Lung (tissue), 12 donors: ENCODE results near the gene SLC7A8. TPM values are rescaled to one million over a fixed set of nuclear protein-coding genes. Genes with fewer than 3 reads are reported as not detected.

Experiments used
- ATAC-seq: fragments of 200-7000 bp; cut with Tn5 transposase; one replicate; pipeline ENCODE4 v1.9.1; 2020; ENCODE audit warnings: moderate number of reproducible peaks; ENCODE audit not compliant: insufficient read depth, low FRiP score
- DNase-seq, 3 donors: peaks; one replicate each; pipeline ENCODE4 v3.0.0-alpha.2; 2013 to 2017
- H3K27ac ChIP-seq, 2 donors: one replicate each; pipeline ENCODE4 v1.5.1; 2013; ENCODE audit warnings: mild to moderate bottlenecking in 2 of 2, moderate library complexity in 2 of 2, control low read depth in 1 of 2, inconsistent platforms in 1 of 2, low read depth in 1 of 2, low read length in 1 of 2
- H3K27me3 ChIP-seq, 3 donors: one replicate each; pipeline ENCODE4 v1.5.1; 2013; ENCODE audit warnings: low read length in 2 of 3; ENCODE audit not compliant: control insufficient read depth in 3 of 3, insufficient read depth in 3 of 3
- H3K36me3 ChIP-seq, 4 donors: one replicate each; pipeline ENCODE4 v1.5.1; 2013; ENCODE audit warnings: low read length in 4 of 4, mild to moderate bottlenecking in 1 of 4, moderate library complexity in 1 of 4; ENCODE audit not compliant: control insufficient read depth in 4 of 4, insufficient read depth in 4 of 4
- H3K4me1 ChIP-seq, 5 donors: one replicate each; pipeline ENCODE4 v1.5.1; 2013; ENCODE audit warnings: low read length in 5 of 5, mild to moderate bottlenecking in 2 of 5, moderate library complexity in 1 of 5; ENCODE audit not compliant: control insufficient read depth in 5 of 5, insufficient read depth in 5 of 5
- H3K4me3 ChIP-seq: one replicate; pipeline ENCODE4 v1.5.1; 2013; ENCODE audit warnings: mild to moderate bottlenecking, control low read depth, moderate library complexity
- H3K9ac ChIP-seq, 2 donors: one replicate each; pipeline ENCODE4 v1.5.1; 2013; ENCODE audit warnings: low read length in 2 of 2, control low read depth in 1 of 2; ENCODE audit not compliant: insufficient read depth in 1 of 2
- H3K9me3 ChIP-seq, 4 donors: one replicate each; pipeline ENCODE4 v1.5.1; 2013; ENCODE audit warnings: low read length in 3 of 4, mild to moderate bottlenecking in 1 of 4, moderate library complexity in 1 of 4; ENCODE audit not compliant: control insufficient read depth in 4 of 4, insufficient read depth in 3 of 4
- WGBS, 2 donors: extraction: QIAGEN DNeasy Blood & Tissue Kit; methylation state at CpG; one replicate each; pipeline ENCODE4 v1.1.7; 2013; 5-methylcytosine and 5-hydroxymethylcytosine counted together
- polyA plus RNA-seq, 2 donors: library from polyadenylated mRNA; stranded (reverse); fragments of 200-250 nt; gene quantifications; one replicate each; pipeline ENCODE4 v1.2.1, GENCODE V29; 2013
- total RNA-seq, 2 donors: library from RNA; depleted of rRNA in 1 of 2; stranded (reverse); fragments of >200 nt in 1 of 2; gene quantifications; one replicate each; pipeline ENCODE4 v1.2.1, GENCODE V29; 2014 to 2021
- TF ChIP-seq, protein P1 (sequence below): IDR thresholded peaks from 2 replicates; pipeline ENCODE4 v1.5.1; 2012; ENCODE audit warnings: mild to moderate bottlenecking; ENCODE audit errors: control extremely low read depth, extremely low read depth
- donor health status: control.
- donor health status: control.
- donor health status: Bipolar disorder and iron deficiency.
- donor health status: healthy.
- donor health status: DM: yes; HTN: yes; CAD: no.

SLC7A8 gene
- total and polyA plus RNA-seq, 4 donors, result 28.1 to 74.0 (median 41.9) TPM

DNA sequence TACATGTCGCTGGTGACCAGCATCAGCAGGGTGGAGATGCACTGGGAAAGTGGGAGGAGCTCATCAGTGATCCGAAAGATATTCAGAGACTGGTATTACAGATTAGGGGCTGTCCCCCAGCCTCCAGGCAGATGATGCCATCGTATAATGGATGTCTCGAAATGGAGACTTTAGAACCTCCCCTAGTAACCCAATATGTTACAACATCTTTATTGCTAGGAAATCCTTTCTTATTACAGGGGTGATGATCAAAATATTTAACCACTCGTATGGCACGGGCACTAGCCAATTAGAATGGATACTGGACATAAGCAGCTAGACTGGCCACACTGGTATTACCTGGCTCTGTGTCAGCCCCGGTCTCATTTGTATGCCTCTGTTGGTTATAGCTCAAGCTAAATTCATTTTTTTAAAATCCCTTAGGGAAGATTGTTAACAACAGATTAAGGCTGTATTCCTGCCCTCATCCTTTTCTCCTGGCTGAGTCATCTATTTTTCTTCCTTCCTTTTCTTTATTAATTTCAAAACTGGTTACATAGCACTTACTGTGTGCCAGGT is 53.6 kb downstream of the SLC7A8 start:
- ATAC-seq, result no peak
- H3K27ac ChIP-seq, result no peak overlapping the region
- peaks cover 0 to 45% (median 21%) of the 10 kb centered on the region in 4 donors for H3K36me3 ChIP-seq
- no peak overlapping the region for H3K4me3 ChIP-seq
- no peaks in the 10 kb centered on the region for H3K27me3 ChIP-seq
- no peak overlapping the region for H3K9ac ChIP-seq
- no peaks in the 10 kb centered on the region for H3K9me3 ChIP-seq
- no peak for DNase-seq
- H3K4me1 ChIP-seq, result no peaks in the 10 kb centered on the region
- TF ChIP-seq, protein P1, sequence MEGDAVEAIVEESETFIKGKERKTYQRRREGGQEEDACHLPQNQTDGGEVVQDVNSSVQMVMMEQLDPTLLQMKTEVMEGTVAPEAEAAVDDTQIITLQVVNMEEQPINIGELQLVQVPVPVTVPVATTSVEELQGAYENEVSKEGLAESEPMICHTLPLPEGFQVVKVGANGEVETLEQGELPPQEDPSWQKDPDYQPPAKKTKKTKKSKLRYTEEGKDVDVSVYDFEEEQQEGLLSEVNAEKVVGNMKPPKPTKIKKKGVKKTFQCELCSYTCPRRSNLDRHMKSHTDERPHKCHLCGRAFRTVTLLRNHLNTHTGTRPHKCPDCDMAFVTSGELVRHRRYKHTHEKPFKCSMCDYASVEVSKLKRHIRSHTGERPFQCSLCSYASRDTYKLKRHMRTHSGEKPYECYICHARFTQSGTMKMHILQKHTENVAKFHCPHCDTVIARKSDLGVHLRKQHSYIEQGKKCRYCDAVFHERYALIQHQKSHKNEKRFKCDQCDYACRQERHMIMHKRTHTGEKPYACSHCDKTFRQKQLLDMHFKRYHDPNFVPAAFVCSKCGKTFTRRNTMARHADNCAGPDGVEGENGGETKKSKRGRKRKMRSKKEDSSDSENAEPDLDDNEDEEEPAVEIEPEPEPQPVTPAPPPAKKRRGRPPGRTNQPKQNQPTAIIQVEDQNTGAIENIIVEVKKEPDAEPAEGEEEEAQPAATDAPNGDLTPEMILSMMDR, result no peak
- WGBS, 2 donors, result 82 to 84% methylated on average over 7 of the region's 7 CpGs

DNA sequence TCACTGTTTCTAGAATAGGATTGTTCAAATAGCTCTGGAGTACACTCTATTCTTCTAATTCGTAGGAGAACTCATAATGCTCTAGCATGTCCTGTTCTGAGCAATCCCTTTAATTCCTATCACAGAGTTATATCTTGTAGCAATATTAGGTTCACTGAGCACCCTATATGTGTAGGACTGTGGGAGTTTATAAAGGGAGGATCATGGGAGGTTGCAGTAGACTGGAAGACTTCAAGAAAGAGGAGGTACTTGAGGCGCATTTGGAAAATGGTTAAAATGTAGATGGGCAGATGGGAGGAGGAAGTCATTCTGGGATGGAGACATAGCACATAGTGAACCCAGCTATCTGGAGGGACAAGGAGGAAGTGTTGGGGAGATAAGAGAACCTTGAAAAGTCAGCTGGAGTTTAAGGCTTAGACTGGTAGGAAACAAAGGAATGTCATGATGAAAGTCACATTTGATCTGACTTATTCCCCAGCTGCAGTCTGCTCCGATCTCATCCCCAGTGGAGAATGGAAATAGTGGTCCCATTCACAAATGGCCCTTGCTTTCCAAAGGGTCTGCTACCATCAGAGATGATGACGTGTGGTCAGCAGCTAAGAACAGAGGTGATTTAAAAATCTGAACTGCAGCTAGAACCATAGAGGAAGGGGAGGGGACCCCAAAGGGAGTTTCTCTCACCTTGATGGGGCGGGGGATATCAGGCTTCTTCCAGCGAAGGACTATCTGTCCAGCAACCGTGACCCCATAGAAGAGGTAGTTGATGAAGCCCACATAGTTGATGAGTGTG is 54.3 kb downstream of the SLC7A8 start:
- ATAC-seq (no peak), DNase-seq (no peak)
- H3K27ac ChIP-seq, result no peak overlapping the region
- H3K27me3 ChIP-seq, result no peaks in the 10 kb centered on the region
- H3K9me3 ChIP-seq, result no peaks in the 10 kb centered on the region
- WGBS, 2 donors, result 79 to 90% methylated on average over 7 of the region's 7 CpGs
- no peak overlapping the region for H3K4me3 ChIP-seq
- no peak overlapping the region for H3K9ac ChIP-seq
- H3K4me1 ChIP-seq, result peaks cover 0 to under 1% (median 0%) of the 10 kb centered on the region in 5 donors
- TF ChIP-seq, protein P1, result no peak
- peaks cover 0 to 45% (median 21%) of the 10 kb centered on the region in 4 donors for H3K36me3 ChIP-seq

DNA sequence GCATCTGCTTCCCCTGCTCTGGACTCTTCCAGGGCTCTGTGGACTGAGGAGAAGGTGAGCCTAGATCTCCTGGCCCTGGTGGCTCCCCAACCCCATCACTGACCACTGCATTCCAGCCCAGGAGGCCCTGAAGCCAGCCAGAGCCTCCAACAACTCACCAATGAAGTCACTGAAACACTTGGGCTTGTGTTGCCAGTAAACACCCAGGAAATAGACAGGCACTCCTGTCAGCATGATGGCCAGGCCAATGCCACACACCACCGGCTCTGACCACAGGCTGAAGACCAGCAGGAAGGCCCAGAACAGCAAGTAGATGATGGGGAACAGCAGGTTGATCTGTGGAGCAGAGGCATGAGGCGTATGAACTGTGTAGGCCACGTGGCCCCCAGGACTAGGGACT is 55.6 kb downstream of the SLC7A8 start:
- Histone ChIP-seq H3K27me3 (no peaks in the 10 kb centered on the region), H3K36me3 (peaks cover 0 to 45% (median 21%) of the 10 kb centered on the region in 4 donors), H3K27ac (no peak overlapping the region), H3K4me3 (no peak overlapping the region), H3K9ac (no peak overlapping the region), H3K9me3 (no peaks in the 10 kb centered on the region), H3K4me1 (peaks cover 0 to 7% (median 5%) of the 10 kb centered on the region in 5 donors)
- WGBS, 2 donors, result 88 to 90% methylated on average over 3 of the region's 3 CpGs
- ATAC-seq, result no peak
- TF ChIP-seq, protein P1, result no peak
- DNase-seq, result no peak
